Panc1 (cell line): ENCODE measurements around the gene RNPS1. TPM values are rescaled to one million over a fixed set of nuclear protein-coding genes. Genes with fewer than 3 reads are reported as not detected.

ENCODE experiments used
- ATAC-seq: fragments of 200-7000 bp; cut with Tn5 transposase; 2 replicates; pipeline ENCODE4 v1.9.1; 2020; ENCODE audit warnings: mild to moderate bottlenecking, moderate library complexity
- BruUV-seq: library from RNA; stranded (reverse); fragments of 400-500 nt; replicated peaks from 2 replicates; lab custom pipeline; 2021; lab: Mats Ljungman, UMichigan
- CTCF ChIA-PET: fragments of 300-600 bp; sonication (Branson Sonifier 250); formaldehyde crosslinking; loops from one replicate; lab custom pipeline; 2022; ENCODE audit warnings: antibody characterized with exemption; lab: Charles Lee
- POLR2A ChIA-PET: fragments of 300-600 bp; sonication (Branson Sonifier 250); formaldehyde crosslinking; loops from one replicate; lab custom pipeline; 2022; ENCODE audit warnings: antibody characterized with exemption; lab: Charles Lee
- DNase-seq: peaks from one replicate; pipeline ENCODE4 v3.0.0-alpha.2; 2010; ENCODE audit warnings: low read depth, low spot score
- H3K27ac ChIP-seq: 2 replicates; pipeline ENCODE4 v1.5.1; 2011; ENCODE audit warnings: mild to moderate bottlenecking, low read length, inconsistent platforms
- H3K27me3 ChIP-seq: fragments of 200-500 bp; sonication (Bioruptor generic); 2 replicates; pipeline ENCODE4 v1.6.0; 2014; ENCODE audit warnings: low read length, inconsistent platforms; ENCODE audit not compliant: control insufficient read depth, insufficient read depth
- H3K36me3 ChIP-seq: fragments of 200-500 bp; sonication (Bioruptor generic); 2 replicates; pipeline ENCODE4 v1.5.1; 2014; ENCODE audit warnings: inconsistent platforms, mild to moderate bottlenecking, low read length, moderate library complexity; ENCODE audit not compliant: control insufficient read depth, insufficient read depth
- H3K4me1 ChIP-seq: 2 replicates; pipeline ENCODE4 v1.5.1; 2011; ENCODE audit warnings: inconsistent platforms, mild to moderate bottlenecking, low read length, moderate library complexity; ENCODE audit not compliant: control insufficient read depth, insufficient read depth
- H3K4me3 ChIP-seq, 2 experiments: 2 replicates each; pipeline ENCODE4 v1.5.1; 2011 to 2012; ENCODE audit warnings: low read depth in 2 of 2, low read length in 2 of 2, mild to moderate bottlenecking in 2 of 2, inconsistent platforms in 1 of 2, moderate library complexity in 1 of 2
- H3K9me3 ChIP-seq: fragments of 200-500 bp; sonication (Bioruptor generic); 2 replicates; pipeline ENCODE4 v1.5.1; 2014; ENCODE audit warnings: low read depth, mild to moderate bottlenecking, inconsistent platforms, low read length, moderate library complexity; ENCODE audit not compliant: control insufficient read depth, insufficient read depth
- CTCF ChIP-seq: fragments of 450-650 bp; IDR thresholded peaks from 2 replicates; pipeline ENCODE4 v1.5.1; 2017; ENCODE audit warnings: mild to moderate bottlenecking
- POLR2AphosphoS5 ChIP-seq: IDR thresholded peaks from 2 replicates; pipeline ENCODE4 v1.6.1; 2012; ENCODE audit warnings: mild to moderate bottlenecking, low read depth, low read length, moderate library complexity
- SIN3A ChIP-seq: IDR thresholded peaks from 2 replicates; pipeline ENCODE4 v1.6.1; 2012; ENCODE audit warnings: low read depth, mild to moderate bottlenecking, low read length, moderate library complexity, borderline replicate concordance; ENCODE audit not compliant: insufficient read depth
- TCF7L2 ChIP-seq: IDR thresholded peaks from 2 replicates; pipeline ENCODE4 v1.6.1; 2011; ENCODE audit warnings: mild to moderate bottlenecking, low read depth, low read length, inconsistent platforms
- in situ Hi-C: cut with HindIII; loops from 2 replicates; pipeline ENCODE4 v1.10.0; 2016; ENCODE audit warnings: low sequenced_read_pairs, low pct_unique_long_range_greater_than_20kb
- intact Hi-C: fragments of 100-400 bp; cut with micrococcal nuclease; formaldehyde crosslinking; loops from one replicate; pipeline ENCODE4 v1.10.0; 2022; ENCODE audit not compliant: unreplicated experiment
- total RNA-seq: library from RNA; stranded (reverse); gene quantifications from one replicate; pipeline ENCODE4 v1.2.1, GENCODE V29; 2021; ENCODE audit not compliant: unreplicated experiment
- TF ChIP-seq, protein P1 (sequence below), 2 experiments: IDR thresholded peaks; 2 replicates each; pipeline ENCODE4 v1.6.1; 2011 to 2012; ENCODE audit warnings: low read depth in 2 of 2, control low read depth in 1 of 2, low read length in 1 of 2, mild to moderate bottlenecking in 1 of 2, moderate library complexity in 1 of 2; ENCODE audit not compliant: insufficient read depth in 1 of 2

Gene RNPS1
- total RNA-seq, 1 experiment from 2014 or later, result 249 TPM

DNA sequence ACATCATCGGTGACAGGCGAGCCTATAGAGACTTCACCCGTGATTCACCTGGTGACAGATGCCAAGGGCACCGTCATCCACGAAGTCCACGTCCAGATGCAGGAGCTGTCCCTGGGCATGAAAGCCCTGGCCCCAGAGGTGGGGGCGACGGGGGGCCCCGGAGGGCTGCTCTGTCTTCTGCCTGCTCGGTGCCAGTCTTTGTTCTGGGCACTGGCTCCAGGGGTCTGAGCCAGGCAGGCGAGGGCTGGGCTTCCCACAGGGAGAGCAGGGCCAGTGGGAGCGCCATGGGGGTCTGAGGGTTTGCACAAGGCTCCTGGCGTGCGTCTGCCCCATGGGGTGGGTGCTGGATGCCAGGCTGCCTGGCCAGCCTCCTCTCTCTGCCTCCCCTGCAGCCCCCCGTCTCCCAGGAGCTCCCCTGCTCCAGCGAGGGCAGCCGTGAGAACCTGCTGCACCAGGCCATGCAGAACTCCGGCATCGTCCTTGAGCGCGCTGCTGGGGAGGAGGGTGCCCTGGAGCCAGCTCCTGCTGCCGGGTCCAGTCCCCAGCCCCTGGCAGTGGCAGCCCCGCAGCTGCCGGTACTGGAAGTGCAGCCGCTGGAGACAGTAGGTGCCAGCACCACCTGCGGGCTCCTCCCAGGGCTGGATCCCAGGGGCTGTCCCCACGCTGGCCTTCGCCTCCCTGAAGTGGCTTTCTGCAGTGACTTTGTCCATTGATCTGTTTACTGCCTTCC, 34.7 kb downstream of the RNPS1 start:
- intact Hi-C loops (no loop called here), in situ Hi-C loops (no loop called here)
- Histone ChIP-seq H3K27ac (no peak overlapping the region), H3K36me3 (peaks cover 5% of the 10 kb centered on the region; the same call in 1 of the 2 replicates), H3K27me3 (no peaks in the 10 kb centered on the region), H3K4me3 (no peak overlapping the region), H3K9me3 (no peaks in the 10 kb centered on the region), H3K4me1 (peaks cover 5% of the 10 kb centered on the region; the same call in 1 of the 2 replicates)
- no peak for DNase-seq
- TF ChIP-seq SIN3A (no peak), POLR2AphosphoS5 (no peak), CTCF (no peak), TCF7L2 (no peak)
- TF ChIP-seq, protein P1, sequence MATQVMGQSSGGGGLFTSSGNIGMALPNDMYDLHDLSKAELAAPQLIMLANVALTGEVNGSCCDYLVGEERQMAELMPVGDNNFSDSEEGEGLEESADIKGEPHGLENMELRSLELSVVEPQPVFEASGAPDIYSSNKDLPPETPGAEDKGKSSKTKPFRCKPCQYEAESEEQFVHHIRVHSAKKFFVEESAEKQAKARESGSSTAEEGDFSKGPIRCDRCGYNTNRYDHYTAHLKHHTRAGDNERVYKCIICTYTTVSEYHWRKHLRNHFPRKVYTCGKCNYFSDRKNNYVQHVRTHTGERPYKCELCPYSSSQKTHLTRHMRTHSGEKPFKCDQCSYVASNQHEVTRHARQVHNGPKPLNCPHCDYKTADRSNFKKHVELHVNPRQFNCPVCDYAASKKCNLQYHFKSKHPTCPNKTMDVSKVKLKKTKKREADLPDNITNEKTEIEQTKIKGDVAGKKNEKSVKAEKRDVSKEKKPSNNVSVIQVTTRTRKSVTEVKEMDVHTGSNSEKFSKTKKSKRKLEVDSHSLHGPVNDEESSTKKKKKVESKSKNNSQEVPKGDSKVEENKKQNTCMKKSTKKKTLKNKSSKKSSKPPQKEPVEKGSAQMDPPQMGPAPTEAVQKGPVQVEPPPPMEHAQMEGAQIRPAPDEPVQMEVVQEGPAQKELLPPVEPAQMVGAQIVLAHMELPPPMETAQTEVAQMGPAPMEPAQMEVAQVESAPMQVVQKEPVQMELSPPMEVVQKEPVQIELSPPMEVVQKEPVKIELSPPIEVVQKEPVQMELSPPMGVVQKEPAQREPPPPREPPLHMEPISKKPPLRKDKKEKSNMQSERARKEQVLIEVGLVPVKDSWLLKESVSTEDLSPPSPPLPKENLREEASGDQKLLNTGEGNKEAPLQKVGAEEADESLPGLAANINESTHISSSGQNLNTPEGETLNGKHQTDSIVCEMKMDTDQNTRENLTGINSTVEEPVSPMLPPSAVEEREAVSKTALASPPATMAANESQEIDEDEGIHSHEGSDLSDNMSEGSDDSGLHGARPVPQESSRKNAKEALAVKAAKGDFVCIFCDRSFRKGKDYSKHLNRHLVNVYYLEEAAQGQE (IDR thresholded peaks at IDR 0.05; ENCODE audit: insufficient read depth in 1 of 2, low read depth in 2 of 2, low read length in 1 of 2), result no peak
- ATAC-seq, result no peak
- BruUV-seq, result no TSS peak
- ChIA-PET POLR2A (no interaction called here), CTCF (no interaction called here)

- Histone ChIP-seq H3K4me1 (peaks cover 5% of the 10 kb centered on the region; the same call in 1 of the 2 replicates), H3K27me3 (no peaks in the 10 kb centered on the region), H3K27ac (no peak overlapping the region), H3K36me3 (peaks cover 5% of the 10 kb centered on the region; the same call in 1 of the 2 replicates), H3K9me3 (no peaks in the 10 kb centered on the region), H3K4me3 (no peak overlapping the region)
- ATAC-seq, result no peak
- intact Hi-C loops (no loop called here), in situ Hi-C loops (no loop called here)
- ChIA-PET CTCF (no interaction called here), POLR2A (no interaction called here)
- DNase-seq, result no peak
- no TSS peak for BruUV-seq
- TF ChIP-seq CTCF, result no peak
- TF ChIP-seq SIN3A, result no peak
- TF ChIP-seq POLR2AphosphoS5, result no peak
- no peak for TF ChIP-seq TCF7L2
- TF ChIP-seq, protein P1 (IDR thresholded peaks at IDR 0.05; ENCODE audit: insufficient read depth in 1 of 2, low read depth in 2 of 2, low read length in 1 of 2), result no peak
Measured at GRCh38 chr16:2232094-2232990, 35.6 kb downstream of the RNPS1 start.
